GM20000 (cell line): ENCODE results near the gene CDKAL1.

Source experiments
- DNase-seq: peaks from one replicate; pipeline ENCODE4 v3.0.0; 2012; ENCODE audit warnings: low spot score
- TF ChIP-seq, protein P1 (sequence below): IDR thresholded peaks from 2 replicates; pipeline ENCODE4 v1.5.1; 2012; ENCODE audit warnings: mild to moderate bottlenecking, control low read depth; ENCODE audit errors: extremely low read depth, missing control alignments

CDKAL1 gene

DNA sequence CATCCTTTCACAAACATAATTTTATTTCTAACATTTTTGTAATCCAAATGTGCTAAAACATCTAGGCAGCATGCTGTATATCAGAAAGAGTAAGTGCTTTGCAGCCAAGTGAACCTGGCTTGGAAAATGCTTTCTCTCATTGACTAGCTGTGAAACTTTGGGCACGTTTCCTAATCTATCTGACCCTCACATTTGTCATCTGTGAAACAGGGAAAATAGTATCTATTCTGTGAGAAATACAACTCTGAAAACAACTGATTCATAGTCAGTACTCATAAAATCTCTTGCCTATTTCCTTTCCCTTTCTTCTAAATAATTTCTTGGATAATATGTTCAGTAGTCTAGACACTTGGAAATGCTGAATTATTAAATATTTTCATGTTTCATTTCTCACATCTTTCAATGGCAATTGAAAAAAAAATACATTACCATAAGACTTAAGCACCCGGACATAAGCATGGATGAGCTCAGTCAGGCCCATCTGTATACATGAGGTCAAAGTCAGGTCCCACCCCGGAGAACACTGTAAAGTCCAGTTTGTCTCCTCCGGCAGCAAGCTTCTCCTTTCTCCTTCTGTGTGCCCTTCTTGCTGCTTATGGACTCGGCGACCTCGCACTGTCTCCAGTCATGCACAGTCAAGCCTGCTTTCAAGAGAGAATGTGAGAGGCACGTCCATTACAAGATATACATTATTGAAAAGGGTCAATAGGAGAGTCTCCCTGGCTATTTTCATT lies 604.2 kb downstream of the CDKAL1 start:
- DNase-seq: no peak
- TF ChIP-seq, protein P1, sequence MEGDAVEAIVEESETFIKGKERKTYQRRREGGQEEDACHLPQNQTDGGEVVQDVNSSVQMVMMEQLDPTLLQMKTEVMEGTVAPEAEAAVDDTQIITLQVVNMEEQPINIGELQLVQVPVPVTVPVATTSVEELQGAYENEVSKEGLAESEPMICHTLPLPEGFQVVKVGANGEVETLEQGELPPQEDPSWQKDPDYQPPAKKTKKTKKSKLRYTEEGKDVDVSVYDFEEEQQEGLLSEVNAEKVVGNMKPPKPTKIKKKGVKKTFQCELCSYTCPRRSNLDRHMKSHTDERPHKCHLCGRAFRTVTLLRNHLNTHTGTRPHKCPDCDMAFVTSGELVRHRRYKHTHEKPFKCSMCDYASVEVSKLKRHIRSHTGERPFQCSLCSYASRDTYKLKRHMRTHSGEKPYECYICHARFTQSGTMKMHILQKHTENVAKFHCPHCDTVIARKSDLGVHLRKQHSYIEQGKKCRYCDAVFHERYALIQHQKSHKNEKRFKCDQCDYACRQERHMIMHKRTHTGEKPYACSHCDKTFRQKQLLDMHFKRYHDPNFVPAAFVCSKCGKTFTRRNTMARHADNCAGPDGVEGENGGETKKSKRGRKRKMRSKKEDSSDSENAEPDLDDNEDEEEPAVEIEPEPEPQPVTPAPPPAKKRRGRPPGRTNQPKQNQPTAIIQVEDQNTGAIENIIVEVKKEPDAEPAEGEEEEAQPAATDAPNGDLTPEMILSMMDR: no peak

DNA sequence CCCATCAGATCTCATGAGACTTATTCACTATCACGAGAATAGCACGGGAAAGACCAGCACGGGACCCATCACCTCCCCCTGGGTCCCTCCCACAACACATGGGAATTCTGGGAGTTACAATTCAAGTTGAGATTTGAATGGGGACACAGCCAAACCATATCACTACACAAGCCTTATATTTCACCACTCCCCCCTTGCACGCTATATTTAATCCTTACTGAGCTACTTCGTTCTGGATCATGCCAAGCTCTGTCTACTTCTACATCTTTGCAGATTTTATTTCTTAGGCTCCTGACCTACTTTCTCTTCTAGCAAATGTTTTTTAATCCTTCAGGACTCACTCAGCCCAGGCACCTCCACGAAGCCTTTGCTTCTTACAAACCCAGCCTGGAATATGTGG lies 606.7 kb downstream of the CDKAL1 start:
- DNase-seq: no peak
- TF ChIP-seq, protein P1: no peak

DNA sequence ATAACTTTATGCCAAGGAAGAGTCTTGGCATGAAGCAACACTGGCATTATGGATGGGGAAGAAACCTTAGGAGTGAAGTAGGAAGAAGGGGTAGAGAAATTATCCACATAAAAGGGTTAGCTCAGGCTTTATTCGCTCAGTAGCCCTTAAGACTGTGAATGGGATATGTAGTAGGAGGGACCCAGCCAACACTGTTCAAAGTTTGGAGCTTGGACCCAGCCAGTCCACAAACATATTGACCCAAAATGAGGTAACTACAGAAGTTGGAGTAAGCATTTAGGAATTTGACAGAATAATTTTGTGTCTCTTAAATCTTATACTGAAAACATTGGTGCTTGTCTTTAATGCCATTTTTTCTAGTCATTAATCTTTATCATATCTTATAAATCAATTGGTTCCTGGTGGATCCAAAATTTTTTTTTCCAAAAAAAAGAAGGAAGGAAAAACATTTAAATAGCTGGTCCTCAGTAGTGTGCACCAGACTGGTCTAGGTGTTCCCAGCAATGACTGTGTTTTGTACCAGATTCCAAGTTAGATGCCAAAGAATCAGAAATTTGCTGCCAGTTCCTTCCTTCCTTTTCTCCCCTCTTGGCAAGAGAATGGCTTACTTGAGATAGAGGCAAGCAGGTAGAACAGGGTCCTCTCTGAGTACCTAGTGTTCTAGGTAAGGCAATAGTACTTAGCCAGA lies 607.5 kb downstream of the CDKAL1 start:
- DNase-seq: no peak
- TF ChIP-seq, protein P1: no peak

DNA sequence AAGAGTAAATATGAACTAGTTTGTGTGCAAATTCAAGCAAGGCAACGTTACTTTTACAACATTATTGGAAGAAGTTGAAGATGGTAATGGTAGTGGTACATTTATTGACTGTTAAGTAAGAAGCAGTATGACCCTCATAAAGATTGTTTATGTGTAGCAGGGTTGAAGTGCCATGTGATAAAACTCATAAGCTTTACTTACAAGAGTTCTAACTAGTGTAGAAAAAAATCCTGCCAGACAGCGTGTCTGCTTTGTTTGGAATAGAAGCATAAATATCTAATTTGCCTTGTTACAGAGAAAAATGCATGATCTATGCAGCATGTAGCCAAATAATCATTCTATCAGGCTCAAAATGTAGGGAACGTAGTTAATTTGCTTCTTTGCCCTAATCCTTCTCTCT lies 608.5 kb downstream of the CDKAL1 start:
- TF ChIP-seq, protein P1: no peak

DNA sequence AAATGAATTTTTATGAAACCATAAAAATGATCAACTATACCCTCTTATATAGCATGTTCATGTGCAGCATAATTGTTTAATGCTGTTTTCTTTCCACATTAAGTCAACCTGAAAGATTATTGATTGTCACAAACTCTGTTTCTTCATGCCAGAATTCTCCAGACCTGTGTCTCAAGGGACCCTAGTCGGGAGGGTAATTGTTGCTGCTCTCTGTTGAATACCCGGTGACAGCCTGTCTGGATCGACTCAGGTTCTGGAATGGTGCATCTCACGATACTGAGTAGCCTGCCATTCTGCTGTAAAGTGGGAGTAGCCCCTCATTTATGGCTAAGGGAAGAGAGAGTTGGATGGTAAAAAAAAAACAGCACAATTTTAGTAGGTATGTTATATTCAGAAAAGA lies 609.4 kb downstream of the CDKAL1 start:
- DNase-seq: no peak
- TF ChIP-seq, protein P1: no peak

More for the DNA sequence above, 608.5 kb downstream of the CDKAL1 start:
- DNase-seq: no peak

DNA sequence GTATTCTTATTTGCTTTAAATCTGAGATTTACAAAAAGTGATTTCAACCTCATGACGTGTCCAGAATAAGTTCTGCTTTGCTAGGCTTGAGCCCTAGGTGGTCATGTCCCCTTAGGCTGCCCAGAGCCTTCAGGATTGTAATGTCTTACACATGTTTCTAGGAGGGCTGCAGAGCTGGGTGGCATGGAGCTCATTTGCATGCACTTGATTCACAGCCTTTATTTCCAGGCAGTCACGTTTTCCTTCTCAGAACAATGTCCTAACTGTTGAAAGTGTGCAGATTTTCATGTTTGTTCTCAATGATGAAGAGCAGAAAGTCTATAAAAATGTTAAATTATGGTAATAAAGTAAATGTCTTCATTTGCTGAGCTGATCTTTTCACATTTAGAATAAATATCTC lies 610.7 kb downstream of the CDKAL1 start:
- DNase-seq: no peak
- TF ChIP-seq, protein P1: no peak

DNA sequence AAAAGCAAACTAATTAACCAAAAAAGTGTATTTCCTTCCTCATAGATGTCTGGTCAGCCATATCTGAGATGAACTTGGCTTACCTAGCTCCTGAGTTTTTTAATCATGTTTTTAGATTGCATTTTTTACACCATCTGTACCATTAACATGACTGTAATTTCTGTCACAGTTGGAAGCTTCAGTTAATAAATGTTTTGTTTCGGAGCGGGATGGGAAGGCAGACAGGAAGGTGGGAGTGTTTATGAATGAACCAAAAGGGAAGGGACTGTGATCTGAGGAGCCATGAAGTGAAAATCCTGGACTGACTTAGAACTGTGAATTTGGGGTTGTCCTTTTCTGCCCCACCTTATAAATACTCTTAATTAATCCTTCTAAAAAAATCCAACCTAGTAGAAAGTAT lies 613.7 kb downstream of the CDKAL1 start:
- DNase-seq: no peak

More for the DNA sequence above, 613.7 kb downstream of the CDKAL1 start:
- TF ChIP-seq, protein P1: no peak
